Measurements from ENCODE around the gene U2SURP.

Gene U2SURP

DNA sequence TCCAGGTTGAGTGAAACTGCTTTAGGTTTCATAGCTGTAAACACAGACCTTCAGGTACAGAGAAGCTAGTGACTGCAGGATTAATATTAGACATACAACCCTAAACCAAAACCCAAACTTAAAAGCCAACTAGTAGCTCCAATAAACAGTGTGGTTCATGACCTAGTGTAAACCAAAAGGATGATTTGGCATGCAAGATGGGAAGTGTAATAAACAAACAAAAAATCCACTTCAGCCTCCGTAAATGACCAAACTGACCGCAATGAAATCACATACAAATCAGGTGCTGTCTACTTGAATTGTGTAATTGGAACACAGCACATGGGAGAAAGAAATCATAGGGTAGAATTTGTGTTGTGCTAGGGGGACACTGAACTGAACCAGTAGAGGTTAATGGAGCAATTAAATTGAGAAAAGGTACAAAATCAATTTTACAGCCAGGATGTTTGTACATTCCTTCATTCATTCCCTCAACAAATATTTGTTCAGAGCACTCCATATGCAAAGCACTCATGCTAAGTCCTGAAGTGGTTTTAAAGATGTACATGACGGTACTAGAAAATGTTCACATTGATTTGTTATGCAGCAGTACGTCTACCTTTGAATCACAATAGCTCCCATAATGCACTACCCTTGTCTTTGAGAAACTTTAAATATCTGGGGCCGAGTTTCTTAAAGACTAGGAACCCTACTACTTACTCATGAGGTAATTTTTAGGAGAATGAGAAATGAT, 96.8 kb downstream of the U2SURP start:
- H3K9me3 ChIP-seq (ENCODE audit: control insufficient read depth, low read length), result no peaks in the 10 kb centered on the region
- no peak overlapping the region for H3K27ac ChIP-seq (ENCODE audit: insufficient read depth, low read depth, low read length, poor library complexity, severe bottlenecking)
- H3K36me3 ChIP-seq (ENCODE audit: control insufficient read depth, insufficient read depth, low read length), result no peaks in the 10 kb centered on the region
- H3K27me3 ChIP-seq (ENCODE audit: control insufficient read depth, insufficient read depth, low read length, poor library complexity, severe bottlenecking), result no peaks in the 10 kb centered on the region
- no peaks in the 10 kb centered on the region for H3K4me1 ChIP-seq (ENCODE audit: control insufficient read depth, insufficient read depth, low read length)
- WGBS, 2 experiments, result 87 to 92% methylated on average over 4 to 5 of the region's 5 CpGs
- H3K4me3 ChIP-seq (ENCODE audit: insufficient read depth, low read depth, low read length), result no peak overlapping the region

DNA sequence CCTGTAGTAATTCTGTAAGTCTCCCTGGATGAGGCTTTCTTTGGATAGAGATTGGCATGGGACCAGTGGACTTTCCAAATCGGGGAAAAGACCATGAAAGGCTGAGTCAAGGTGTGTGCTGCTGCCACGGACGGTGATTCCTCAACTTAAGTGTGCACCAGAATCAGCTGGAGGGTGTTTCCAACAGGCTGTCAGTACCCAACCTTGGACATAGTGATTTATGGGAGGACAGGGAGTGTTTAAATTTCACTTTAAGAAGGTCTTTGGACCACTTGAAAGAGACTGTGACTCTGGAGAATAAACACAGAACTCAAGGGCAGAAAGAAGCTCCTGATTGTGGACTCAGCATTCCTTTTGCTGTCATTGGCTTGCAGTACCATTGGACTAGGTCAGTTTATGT, 97.8 kb downstream of the U2SURP start:
- 93 to 94% methylated on average over 3 of the region's 3 CpGs for WGBS, 2 experiments
- Histone ChIP-seq H3K4me1 (ENCODE audit: control insufficient read depth, insufficient read depth, low read length) (no peaks in the 10 kb centered on the region), H3K9me3 (ENCODE audit: control insufficient read depth, low read length) (no peaks in the 10 kb centered on the region), H3K4me3 (ENCODE audit: insufficient read depth, low read depth, low read length) (no peak overlapping the region), H3K27me3 (ENCODE audit: control insufficient read depth, insufficient read depth, low read length, poor library complexity, severe bottlenecking) (no peaks in the 10 kb centered on the region), H3K27ac (ENCODE audit: insufficient read depth, low read depth, low read length, poor library complexity, severe bottlenecking) (no peak overlapping the region), H3K36me3 (ENCODE audit: control insufficient read depth, insufficient read depth, low read length) (no peaks in the 10 kb centered on the region)

DNA sequence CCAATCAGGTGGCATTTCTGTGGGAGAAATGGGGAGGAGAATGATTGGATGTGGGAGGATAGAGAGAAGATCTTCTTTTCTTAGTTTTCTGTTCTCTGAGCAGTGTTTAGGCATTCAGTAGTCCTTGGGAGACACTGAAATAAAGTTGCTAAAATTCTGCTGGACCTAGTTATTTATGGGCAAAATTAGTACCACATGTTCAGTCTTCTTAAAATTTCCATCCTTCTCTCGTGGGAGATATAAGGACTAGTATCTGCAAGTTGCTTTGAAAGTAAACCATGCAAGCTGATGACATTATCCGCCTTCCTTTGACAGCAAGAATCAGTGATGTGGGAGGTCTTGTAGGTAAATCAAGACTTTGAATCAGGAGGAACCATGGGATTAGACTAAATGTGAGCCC, 98.3 kb downstream of the U2SURP start:
- Histone ChIP-seq H3K36me3 (ENCODE audit: control insufficient read depth, insufficient read depth, low read length) (no peaks in the 10 kb centered on the region), H3K27ac (ENCODE audit: insufficient read depth, low read depth, low read length, poor library complexity, severe bottlenecking) (no peak overlapping the region), H3K4me3 (ENCODE audit: insufficient read depth, low read depth, low read length) (no peak overlapping the region), H3K9me3 (ENCODE audit: control insufficient read depth, low read length) (no peaks in the 10 kb centered on the region), H3K4me1 (ENCODE audit: control insufficient read depth, insufficient read depth, low read length) (no peaks in the 10 kb centered on the region), H3K27me3 (ENCODE audit: control insufficient read depth, insufficient read depth, low read length, poor library complexity, severe bottlenecking) (no peaks in the 10 kb centered on the region)
- 89 to 94% methylated on average over 2 of the region's 2 CpGs for whole genome bisulfite sequencing, 2 experiments

DNA sequence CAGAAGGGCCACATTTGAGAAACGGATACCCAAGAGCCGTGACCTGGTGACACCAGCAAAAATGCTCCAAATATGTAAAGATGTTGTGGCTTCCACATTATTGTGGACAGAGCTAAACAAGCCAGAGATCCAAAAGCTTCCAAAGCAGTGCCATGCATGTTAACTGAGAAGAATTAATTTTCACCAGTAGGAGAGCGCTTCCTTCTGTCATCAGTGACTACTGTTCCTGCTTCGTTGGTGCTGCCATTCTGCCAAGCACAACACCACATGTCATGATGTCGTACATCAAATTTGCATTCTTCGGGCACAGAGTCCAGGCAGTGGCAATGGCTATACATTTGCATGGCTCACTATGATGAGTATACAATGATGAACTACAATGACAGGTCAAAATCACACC, 99.1 kb downstream of the U2SURP start:
- Histone ChIP-seq H3K27ac (ENCODE audit: insufficient read depth, low read depth, low read length, poor library complexity, severe bottlenecking) (no peak overlapping the region), H3K4me3 (ENCODE audit: insufficient read depth, low read depth, low read length) (no peak overlapping the region), H3K4me1 (ENCODE audit: control insufficient read depth, insufficient read depth, low read length) (no peaks in the 10 kb centered on the region), H3K36me3 (ENCODE audit: control insufficient read depth, insufficient read depth, low read length) (no peaks in the 10 kb centered on the region), H3K9me3 (ENCODE audit: control insufficient read depth, low read length) (peaks cover 5% of the 10 kb centered on the region), H3K27me3 (ENCODE audit: control insufficient read depth, insufficient read depth, low read length, poor library complexity, severe bottlenecking) (no peaks in the 10 kb centered on the region)
- WGBS, 2 experiments, result 93 to 94% methylated on average over 6 of the region's 6 CpGs

- Histone ChIP-seq H3K4me3 (ENCODE audit: insufficient read depth, low read depth, low read length) (no peak overlapping the region), H3K27me3 (ENCODE audit: control insufficient read depth, insufficient read depth, low read length, poor library complexity, severe bottlenecking) (no peaks in the 10 kb centered on the region), H3K4me1 (ENCODE audit: control insufficient read depth, insufficient read depth, low read length) (no peaks in the 10 kb centered on the region), H3K36me3 (ENCODE audit: control insufficient read depth, insufficient read depth, low read length) (no peaks in the 10 kb centered on the region), H3K9me3 (ENCODE audit: control insufficient read depth, low read length) (peaks cover 6% of the 10 kb centered on the region), H3K27ac (ENCODE audit: insufficient read depth, low read depth, low read length, poor library complexity, severe bottlenecking) (no peak overlapping the region)
- WGBS, 2 experiments, result 94% methylated on average over 7 of the region's 7 CpGs
Observed at GRCh38 chr3:143101792-143102381, 100.5 kb downstream of the U2SURP start.

- no peaks in the 10 kb centered on the region for H3K4me1 ChIP-seq (ENCODE audit: control insufficient read depth, insufficient read depth, low read length)
- H3K27me3 ChIP-seq (ENCODE audit: control insufficient read depth, insufficient read depth, low read length, poor library complexity, severe bottlenecking), result no peaks in the 10 kb centered on the region
- H3K4me3 ChIP-seq (ENCODE audit: insufficient read depth, low read depth, low read length), result no peak overlapping the region
- peaks cover 6% of the 10 kb centered on the region for H3K9me3 ChIP-seq (ENCODE audit: control insufficient read depth, low read length)
- H3K36me3 ChIP-seq (ENCODE audit: control insufficient read depth, insufficient read depth, low read length), result no peaks in the 10 kb centered on the region
- no peak overlapping the region for H3K27ac ChIP-seq (ENCODE audit: insufficient read depth, low read depth, low read length, poor library complexity, severe bottlenecking)
- WGBS, 2 experiments, result 91 to 95% methylated on average over 2 of the region's 2 CpGs
Observed at GRCh38 chr3:143103652-143104051, 102.3 kb downstream of the U2SURP start.

DNA sequence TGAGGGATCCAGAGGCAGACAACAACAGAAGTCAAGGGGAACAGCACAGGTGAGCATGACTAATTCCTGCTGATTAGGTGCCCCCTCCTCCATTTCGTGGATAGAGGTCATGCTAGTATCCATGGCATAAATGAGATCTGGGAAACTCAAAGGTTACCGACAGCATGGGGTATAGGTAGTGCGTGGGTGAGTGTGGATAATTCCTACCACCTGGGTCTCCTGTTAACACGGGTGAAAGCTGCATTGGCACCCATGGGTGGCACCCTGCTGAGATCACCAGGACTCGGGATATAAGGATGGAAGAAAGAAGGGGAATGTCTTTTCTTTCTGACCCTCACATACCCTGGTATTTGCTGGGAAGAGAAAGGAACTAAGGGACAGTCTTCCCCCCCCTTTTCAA, 103.8 kb downstream of the U2SURP start:
- no peaks in the 10 kb centered on the region for H3K27me3 ChIP-seq (ENCODE audit: control insufficient read depth, insufficient read depth, low read length, poor library complexity, severe bottlenecking)
- H3K36me3 ChIP-seq (ENCODE audit: control insufficient read depth, insufficient read depth, low read length), result no peaks in the 10 kb centered on the region
- H3K9me3 ChIP-seq (ENCODE audit: control insufficient read depth, low read length), result peaks cover 6% of the 10 kb centered on the region
- no peak overlapping the region for H3K27ac ChIP-seq (ENCODE audit: insufficient read depth, low read depth, low read length, poor library complexity, severe bottlenecking)
- no peak overlapping the region for H3K4me3 ChIP-seq (ENCODE audit: insufficient read depth, low read depth, low read length)
- WGBS, 2 experiments, result 80 to 86% methylated on average over 4 to 5 of the region's 5 CpGs
- H3K4me1 ChIP-seq (ENCODE audit: control insufficient read depth, insufficient read depth, low read length), result no peaks in the 10 kb centered on the region

DNA sequence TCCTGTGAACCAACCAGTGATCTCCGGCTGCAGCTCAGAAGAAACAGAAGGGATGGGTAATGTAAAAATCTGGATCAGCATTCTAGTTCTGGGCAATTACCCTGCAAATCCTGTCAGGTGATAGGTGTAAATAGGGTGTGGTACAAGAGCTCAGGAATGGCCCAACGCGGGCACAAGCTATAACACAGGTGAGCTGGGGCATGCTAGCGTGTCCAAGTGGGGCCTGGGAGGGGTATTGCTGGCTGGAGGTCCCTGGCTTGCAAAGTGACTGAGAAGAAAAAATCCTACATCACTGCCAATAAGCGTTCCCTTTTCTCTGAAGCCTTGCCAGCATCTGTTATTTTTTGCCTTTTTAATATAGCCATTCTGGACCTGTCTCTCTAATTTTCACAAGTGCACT, 108.5 kb downstream of the U2SURP start:
- no peaks in the 10 kb centered on the region for H3K36me3 ChIP-seq (ENCODE audit: control insufficient read depth, insufficient read depth, low read length)
- H3K27me3 ChIP-seq (ENCODE audit: control insufficient read depth, insufficient read depth, low read length, poor library complexity, severe bottlenecking), result no peaks in the 10 kb centered on the region
- no peak overlapping the region for H3K4me3 ChIP-seq (ENCODE audit: insufficient read depth, low read depth, low read length)
- H3K9me3 ChIP-seq (ENCODE audit: control insufficient read depth, low read length), result peaks cover 6% of the 10 kb centered on the region
- H3K4me1 ChIP-seq (ENCODE audit: control insufficient read depth, insufficient read depth, low read length), result no peaks in the 10 kb centered on the region
- no peak overlapping the region for H3K27ac ChIP-seq (ENCODE audit: insufficient read depth, low read depth, low read length, poor library complexity, severe bottlenecking)
- 95 to 97% methylated on average over 5 of the region's 5 CpGs for WGBS, 2 experiments

Data from ectodermal cell (in vitro differentiated cells).